Endothelial cell of umbilical vein (primary cell): ENCODE results near the gene SHISA5. TPM values are rescaled to one million over a fixed set of nuclear protein-coding genes. Genes with fewer than 3 reads are reported as not detected.

Experiments used
- BruUV-seq: library from RNA; stranded (reverse); fragments of 400-500 nt; replicated peaks from 2 replicates; lab custom pipeline; 2021; lab: Mats Ljungman, UMichigan
- CTCF ChIA-PET: fragments of 300-600, 350-600 bp; sonication (Branson Sonifier 250); formaldehyde crosslinking; loops from one replicate; lab custom pipeline; 2021; ENCODE audit warnings: antibody characterized with exemption, inconsistent platforms; lab: Charles Lee
- POLR2A ChIA-PET: fragments of 300-600, 350-600 bp; sonication (Branson Sonifier 250); formaldehyde crosslinking; loops from one replicate; lab custom pipeline; 2021; ENCODE audit warnings: antibody characterized with exemption, inconsistent platforms; lab: Charles Lee
- DNase-seq: peaks from one replicate; pipeline ENCODE4 v3.0.0-alpha.2; 2011; ENCODE audit warnings: low read depth, low spot score
- FAIRE-seq: peaks from 2 replicates; lab custom pipeline; 2011; peaks lifted over from hg19 to GRCh38; lab: Jason Lieb, UNC
- H2AFZ ChIP-seq: 2 replicates; pipeline ENCODE4 v1.6.0; 2012; ENCODE audit warnings: low read depth, low read length, control low read depth, inconsistent platforms
- H3K27ac ChIP-seq: 2 replicates; pipeline ENCODE4 v1.5.1; 2011; ENCODE audit warnings: low read depth, mild to moderate bottlenecking, control low read depth, low read length, moderate library complexity; ENCODE audit not compliant: insufficient read depth
- H3K27me3 ChIP-seq, 2 experiments: 2 replicates each; pipeline versions ENCODE4 v1.6.0 to v1.6.1; 2011; ENCODE audit warnings: low read length in 2 of 2, mixed read lengths in 1 of 2; ENCODE audit not compliant: control insufficient read depth in 2 of 2, insufficient read depth in 2 of 2
- H3K36me3 ChIP-seq, 2 experiments: 2 replicates in 1 of 2; 3 replicates in 1 of 2; pipeline ENCODE4 v1.5.1; 2011; ENCODE audit warnings: low read length in 2 of 2, mild to moderate bottlenecking in 1 of 2, moderate library complexity in 1 of 2; ENCODE audit not compliant: control insufficient read depth in 2 of 2, insufficient read depth in 2 of 2; ENCODE audit errors: extremely low read depth in 1 of 2
- H3K4me1 ChIP-seq: 3 replicates; pipeline ENCODE4 v1.5.1; 2011; ENCODE audit warnings: mild to moderate bottlenecking, low read length; ENCODE audit not compliant: control insufficient read depth, insufficient read depth; ENCODE audit errors: extremely low read depth
- H3K4me2 ChIP-seq: 2 replicates; pipeline ENCODE4 v1.6.1; 2011; ENCODE audit warnings: low read length, control low read depth, mixed read lengths; ENCODE audit not compliant: insufficient read depth
- H3K4me3 ChIP-seq, 3 experiments: fragments of 200-600 bp in 1 of 3; sonication (generic), shearing (Covaris generic) in 1 of 3; replicated peaks in 1 of 3; 2 replicates each; pipeline ENCODE4 v1.5.1; 2011 to 2016; ENCODE audit warnings: control low read depth in 3 of 3, low read length in 3 of 3, mild to moderate bottlenecking in 2 of 3, inconsistent platforms in 1 of 3, low read depth in 1 of 3, moderate library complexity in 1 of 3; ENCODE audit not compliant: insufficient read depth in 1 of 3
- H3K79me2 ChIP-seq: 2 replicates; pipeline ENCODE4 v1.6.0; 2012; ENCODE audit warnings: low read length, inconsistent platforms; ENCODE audit not compliant: control insufficient read depth, insufficient read depth
- H3K9ac ChIP-seq: replicated peaks from 2 replicates; pipeline ENCODE3; 2011; ENCODE audit warnings: low read length, control low read depth; ENCODE audit not compliant: insufficient read depth; ENCODE audit errors: extremely low read depth
- H3K9me1 ChIP-seq: replicated peaks from 3 replicates; pipeline ENCODE4 v1.6.0; 2011; ENCODE audit warnings: mild to moderate bottlenecking, low read length; ENCODE audit not compliant: control insufficient read depth, insufficient read depth; ENCODE audit errors: extremely low read depth
- H3K9me3 ChIP-seq: replicated peaks from 2 replicates; pipeline ENCODE4 v1.5.1; 2012; ENCODE audit warnings: low read length, inconsistent platforms; ENCODE audit not compliant: control insufficient read depth, insufficient read depth
- H4K20me1 ChIP-seq: replicated peaks from 2 replicates; pipeline ENCODE3; 2011; ENCODE audit warnings: mild to moderate bottlenecking, low read length; ENCODE audit not compliant: control insufficient read depth, insufficient read depth; ENCODE audit errors: extremely low read depth
- EZH2 ChIP-seq: IDR thresholded peaks from 2 replicates; pipeline ENCODE4 v1.6.1; 2012; ENCODE audit warnings: borderline replicate concordance, low read depth, mild to moderate bottlenecking, moderate library complexity, low read length, inconsistent platforms; ENCODE audit not compliant: severe bottlenecking
- FOS ChIP-seq: IDR thresholded peaks from 2 replicates; pipeline ENCODE4 v1.6.1; 2011; ENCODE audit warnings: mild to moderate bottlenecking, low read length, moderate library complexity, borderline replicate concordance; ENCODE audit not compliant: insufficient read depth
- GATA2 ChIP-seq: IDR thresholded peaks from 2 replicates; pipeline ENCODE4 v1.7.0; 2011; ENCODE audit warnings: low read depth, mild to moderate bottlenecking, moderate library complexity, mixed read lengths, low read length; ENCODE audit not compliant: insufficient read length, insufficient read depth
- JUN ChIP-seq: IDR thresholded peaks from 2 replicates; pipeline ENCODE4 v1.6.1; 2011; ENCODE audit warnings: borderline replicate concordance, low read depth; ENCODE audit not compliant: insufficient read length, insufficient read depth
- MYC ChIP-seq: IDR thresholded peaks from one replicate; pipeline ENCODE4 v1.6.1; 2011; ENCODE audit warnings: mild to moderate bottlenecking, low read depth, low read length
- POLR2A ChIP-seq: IDR thresholded peaks from 2 replicates; pipeline ENCODE4 v1.6.1; 2012; ENCODE audit warnings: low read depth, mild to moderate bottlenecking, control low read depth, low read length
- POLR2AphosphoS5 ChIP-seq: IDR thresholded peaks from 2 replicates; pipeline ENCODE4 v1.6.1; 2012; ENCODE audit warnings: low read depth, mild to moderate bottlenecking, control low read depth, low read length, moderate library complexity; ENCODE audit not compliant: insufficient read depth
- dilution Hi-C: fragments of 300-500 bp; cut with MboI; formaldehyde crosslinking; loops from one replicate; pipeline ENCODE4 v1.15.0; 2019; ENCODE audit warnings: low sequenced_read_pairs; ENCODE audit not compliant: extremely low pct_ligation_motif_present
- intact Hi-C: fragments of 100-400 bp; cut with micrococcal nuclease; formaldehyde crosslinking; loops from one replicate; pipeline ENCODE4 v1.10.0; 2022
- polyA plus RNA-seq, 4 experiments: library from polyadenylated mRNA; depleted of rRNA in 3 of 4; stranded (reverse) in 3 of 4; unstranded in 1 of 4; fragments of >200 nt; gene quantifications; 2 replicates each; pipeline versions ENCODE4 v1.2.1 to v1.2.3, GENCODE V29; 2011 to 2012; ENCODE audit warnings: missing spikeins in 1 of 4
- total RNA-seq: library from RNA; stranded (reverse); gene quantifications from 2 replicates; pipeline ENCODE4 v1.2.3, GENCODE V29; 2021
- TF ChIP-seq, protein P1 (sequence below): IDR thresholded peaks from 2 replicates; pipeline ENCODE4 v1.6.1; 2011; ENCODE audit not compliant: insufficient read depth, insufficient read length
- TF ChIP-seq, protein P2 (sequence below), 2 donors: IDR thresholded peaks; 1 replicate in 1 of 2; 2 replicates in 1 of 2; pipeline ENCODE4 v1.5.1; 2011; ENCODE audit warnings: low read length in 2 of 2, mild to moderate bottlenecking in 2 of 2, moderate library complexity in 2 of 2, control low read depth in 1 of 2, inconsistent platforms in 1 of 2, low read depth in 1 of 2; ENCODE audit not compliant: insufficient read depth in 1 of 2; ENCODE audit errors: extremely low read depth in 1 of 2

Gene SHISA5
- total and polyA plus RNA-seq, 2 donors (not counting 3 experiments of a cell fraction or from before 2014, with no cell fraction given), result 205 to 320 TPM

DNA sequence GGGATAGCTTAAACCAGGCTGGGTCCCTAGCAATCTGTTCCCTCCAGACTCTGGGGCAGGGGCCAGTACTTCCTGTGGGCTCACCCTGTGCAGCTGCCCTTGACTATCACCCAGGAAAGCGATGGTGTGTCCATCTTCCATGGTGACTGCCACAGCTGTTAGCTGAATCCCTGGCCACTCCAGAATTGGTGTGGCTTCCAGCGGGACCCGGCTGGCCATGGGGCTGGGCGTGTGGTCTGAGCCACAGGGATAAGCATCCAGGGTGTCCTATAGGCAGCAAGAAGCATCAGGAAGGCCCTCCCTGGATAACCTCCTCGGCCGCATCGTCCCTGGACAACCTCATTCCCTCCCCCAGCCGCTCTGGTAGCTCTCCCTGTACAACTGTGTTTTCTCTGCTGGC is 81.3 kb downstream of the SHISA5 start:
- POLR2A ChIA-PET, result no interaction called here
- DNase-seq (no peak), FAIRE-seq (no peak)
- Histone ChIP-seq H3K27me3 (no peaks in the 10 kb centered on the region), H3K36me3 (peaks cover 0 to 5% of the 10 kb centered on the region in 2 experiments), H3K9ac (no peak overlapping the region), H3K4me1 (no peaks in the 10 kb centered on the region), H3K79me2 (no peaks in the 10 kb centered on the region), H3K9me1 (no peaks in the 10 kb centered on the region), H2AFZ (no peak overlapping the region), H3K4me3 (no peak overlapping the region), H3K4me2 (no peak overlapping the region), H3K9me3 (no peaks in the 10 kb centered on the region), H3K27ac (no peak overlapping the region), H4K20me1 (no peaks in the 10 kb centered on the region)
- no peak for TF ChIP-seq GATA2
- no peak for TF ChIP-seq MYC
- TF ChIP-seq, protein P1, sequence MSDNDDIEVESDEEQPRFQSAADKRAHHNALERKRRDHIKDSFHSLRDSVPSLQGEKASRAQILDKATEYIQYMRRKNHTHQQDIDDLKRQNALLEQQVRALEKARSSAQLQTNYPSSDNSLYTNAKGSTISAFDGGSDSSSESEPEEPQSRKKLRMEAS, result no peak
- no peak for TF ChIP-seq EZH2
- no peak for TF ChIP-seq POLR2AphosphoS5
- no peak for TF ChIP-seq POLR2A
- TF ChIP-seq FOS, result no peak
- TF ChIP-seq, protein P2, sequence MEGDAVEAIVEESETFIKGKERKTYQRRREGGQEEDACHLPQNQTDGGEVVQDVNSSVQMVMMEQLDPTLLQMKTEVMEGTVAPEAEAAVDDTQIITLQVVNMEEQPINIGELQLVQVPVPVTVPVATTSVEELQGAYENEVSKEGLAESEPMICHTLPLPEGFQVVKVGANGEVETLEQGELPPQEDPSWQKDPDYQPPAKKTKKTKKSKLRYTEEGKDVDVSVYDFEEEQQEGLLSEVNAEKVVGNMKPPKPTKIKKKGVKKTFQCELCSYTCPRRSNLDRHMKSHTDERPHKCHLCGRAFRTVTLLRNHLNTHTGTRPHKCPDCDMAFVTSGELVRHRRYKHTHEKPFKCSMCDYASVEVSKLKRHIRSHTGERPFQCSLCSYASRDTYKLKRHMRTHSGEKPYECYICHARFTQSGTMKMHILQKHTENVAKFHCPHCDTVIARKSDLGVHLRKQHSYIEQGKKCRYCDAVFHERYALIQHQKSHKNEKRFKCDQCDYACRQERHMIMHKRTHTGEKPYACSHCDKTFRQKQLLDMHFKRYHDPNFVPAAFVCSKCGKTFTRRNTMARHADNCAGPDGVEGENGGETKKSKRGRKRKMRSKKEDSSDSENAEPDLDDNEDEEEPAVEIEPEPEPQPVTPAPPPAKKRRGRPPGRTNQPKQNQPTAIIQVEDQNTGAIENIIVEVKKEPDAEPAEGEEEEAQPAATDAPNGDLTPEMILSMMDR (IDR thresholded peaks at IDR 0.05; ENCODE audit: extremely low read depth in 1 of 2, insufficient read depth in 1 of 2, low read depth in 1 of 2, low read length in 2 of 2), result no peak
- TF ChIP-seq JUN, result no peak
- CTCF ChIA-PET, result interaction anchor here (1.1 to 2.9 kb wide), 5 partner anchors 11 to 22 kb away, joined by 3 to 39 read pairs (median 4); partner anchors contain the start of genes CCDC51 and TMA7
- intact Hi-C loops (no loop called here), dilution Hi-C loops (no loop called here)
- no TSS peak for BruUV-seq
